Fibroblast of upper back skin (primary cell): ENCODE results near the gene ADAMTS6.
"Not testable (repeated sequence)": the region's sequence is repeated elsewhere in the genome, so short reads cannot be mapped to it uniquely, and the experiment has no call there.

ENCODE experiments used
- DNase-seq: peaks from one replicate; pipeline ENCODE4 v3.0.0-alpha.2; 2013

Gene ADAMTS6

GRCh38 chr5:65194871-65195270 is 286.8 kb downstream of the ADAMTS6 start:
- DNase-seq: no peak

- peak; percentile 49 for DNase-seq
Observed at GRCh38 chr5:65192331-65192730, 289.4 kb downstream of the ADAMTS6 start.

GRCh38 chr5:65191554-65192135 is 290.1 kb downstream of the ADAMTS6 start:
- peak; percentile 48 for DNase-seq

- peak; percentile 99 for DNase-seq
Observed at GRCh38 chr5:65190328-65191053, 291.2 kb downstream of the ADAMTS6 start.

GRCh38 chr5:65186646-65187227 is 295.0 kb downstream of the ADAMTS6 start:
- no peak for DNase-seq

- DNase-seq: peak; percentile 71
Observed at GRCh38 chr5:65185468-65185867, 296.3 kb downstream of the ADAMTS6 start.

DNA sequence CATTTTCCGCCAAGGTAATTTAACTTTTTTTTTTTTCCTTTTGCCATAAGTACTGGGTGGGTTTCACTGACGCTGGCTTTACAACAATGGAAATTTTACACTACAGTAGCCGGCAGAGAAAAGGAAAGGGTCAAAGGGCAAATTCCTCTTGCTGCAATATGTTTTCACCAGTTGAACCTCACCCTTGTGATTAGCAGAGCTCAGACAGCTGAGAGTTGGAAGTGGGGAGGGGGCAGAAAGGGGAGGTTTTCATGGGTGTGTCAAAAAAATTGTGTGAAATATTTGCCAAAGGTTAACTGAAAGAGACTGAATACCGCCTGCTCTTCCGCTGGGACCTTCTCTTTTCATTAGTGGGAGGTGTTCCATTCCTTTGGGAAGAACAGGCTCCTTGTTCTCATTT is 296.9 kb downstream of the ADAMTS6 start:
- no peak for DNase-seq

GRCh38 chr5:65174231-65174630 is 307.5 kb downstream of the ADAMTS6 start:
- DNase-seq: not testable (repeated sequence)

GRCh38 chr5:65173130-65173525 is 308.6 kb downstream of the ADAMTS6 start:
- DNase-seq: no peak

DNA sequence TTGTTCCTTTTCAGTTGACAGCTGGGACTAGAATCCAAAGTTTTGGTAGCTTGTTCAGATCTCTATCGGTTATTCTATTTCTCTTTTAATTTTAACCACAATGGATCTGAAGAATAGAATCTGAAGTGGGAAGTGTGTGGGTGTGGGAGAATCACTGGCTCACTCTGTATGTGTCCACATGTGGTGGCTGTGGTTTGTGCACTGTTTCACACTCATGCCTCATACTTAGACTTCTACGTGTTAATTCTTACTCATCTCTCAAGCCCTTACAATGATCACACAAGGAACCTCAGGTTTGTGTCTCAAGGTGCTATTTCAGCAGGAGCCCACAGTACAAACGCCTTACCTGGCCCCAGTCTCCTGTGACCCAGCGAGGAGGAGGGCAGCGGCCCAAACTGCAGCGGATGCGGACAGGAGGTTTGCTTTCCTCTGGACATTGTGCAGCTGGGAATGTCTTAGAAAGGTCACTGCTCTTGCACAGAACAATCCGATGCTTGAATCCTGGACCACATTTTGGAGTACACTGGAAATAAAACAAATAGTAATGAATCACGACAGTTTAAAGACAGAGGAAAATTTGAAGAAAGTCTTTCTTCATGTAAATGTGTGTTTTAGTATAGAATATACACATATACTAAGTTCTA is 309.1 kb downstream of the ADAMTS6 start:
- DNase-seq: peak; percentile 61

DNA sequence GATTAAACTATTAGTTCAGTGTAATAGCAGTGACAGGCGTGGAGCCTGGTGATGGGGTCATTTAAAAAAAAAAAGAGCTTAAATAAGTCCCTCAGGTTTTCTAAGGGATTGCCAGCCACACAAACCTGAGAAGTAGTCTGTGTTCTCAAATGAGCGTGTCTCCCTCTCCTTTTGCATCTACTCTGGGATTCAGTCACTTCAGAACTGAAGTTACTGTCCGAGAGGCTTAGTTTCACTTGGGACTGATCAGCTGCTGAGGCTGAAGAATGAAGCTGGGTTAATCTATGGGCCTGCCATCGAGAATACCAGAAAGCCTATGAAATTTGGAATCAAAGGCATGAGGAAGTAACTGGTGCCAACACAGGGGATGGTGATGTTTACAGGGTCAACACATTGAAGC is 310.1 kb downstream of the ADAMTS6 start:
- no peak for DNase-seq

DNA sequence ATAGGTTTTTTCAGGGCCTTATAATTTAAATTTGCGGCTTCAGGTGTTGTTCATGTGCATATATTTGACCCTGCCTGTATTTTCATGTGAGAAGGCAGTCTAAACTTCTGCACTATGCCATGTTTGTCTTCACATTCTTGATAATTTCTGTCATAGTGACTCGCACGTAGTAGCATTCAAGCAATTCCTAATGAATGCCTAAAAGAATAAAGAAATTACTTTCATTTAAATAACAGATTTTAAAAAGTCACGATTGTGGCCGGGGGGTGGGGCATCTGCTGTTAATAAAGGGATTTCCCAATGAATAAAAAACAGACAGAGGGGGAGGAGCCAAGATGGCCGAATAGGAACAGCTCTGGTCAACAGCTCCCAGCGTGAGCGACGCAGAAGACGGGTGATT is 318.0 kb downstream of the ADAMTS6 start:
- DNase-seq: peak; percentile 82

DNA sequence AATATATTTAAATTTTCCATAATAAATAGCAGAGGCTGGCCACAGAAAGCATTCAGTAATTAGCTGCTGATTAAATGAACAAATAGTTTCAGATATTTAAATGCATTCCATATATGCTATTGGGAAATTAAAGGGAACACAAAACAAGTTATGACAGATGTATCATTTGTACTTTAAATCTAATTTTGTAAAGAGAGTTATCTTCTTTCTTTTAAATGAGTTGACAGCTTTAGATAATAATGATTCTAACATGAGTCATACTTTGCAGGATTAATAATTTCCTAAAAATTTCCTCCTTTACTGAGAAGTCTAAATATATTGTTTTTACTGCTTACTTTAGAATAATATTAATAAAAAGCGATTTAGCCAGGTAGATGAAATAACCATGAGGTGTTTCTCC is 320.1 kb downstream of the ADAMTS6 start:
- DNase-seq: no peak

DNA sequence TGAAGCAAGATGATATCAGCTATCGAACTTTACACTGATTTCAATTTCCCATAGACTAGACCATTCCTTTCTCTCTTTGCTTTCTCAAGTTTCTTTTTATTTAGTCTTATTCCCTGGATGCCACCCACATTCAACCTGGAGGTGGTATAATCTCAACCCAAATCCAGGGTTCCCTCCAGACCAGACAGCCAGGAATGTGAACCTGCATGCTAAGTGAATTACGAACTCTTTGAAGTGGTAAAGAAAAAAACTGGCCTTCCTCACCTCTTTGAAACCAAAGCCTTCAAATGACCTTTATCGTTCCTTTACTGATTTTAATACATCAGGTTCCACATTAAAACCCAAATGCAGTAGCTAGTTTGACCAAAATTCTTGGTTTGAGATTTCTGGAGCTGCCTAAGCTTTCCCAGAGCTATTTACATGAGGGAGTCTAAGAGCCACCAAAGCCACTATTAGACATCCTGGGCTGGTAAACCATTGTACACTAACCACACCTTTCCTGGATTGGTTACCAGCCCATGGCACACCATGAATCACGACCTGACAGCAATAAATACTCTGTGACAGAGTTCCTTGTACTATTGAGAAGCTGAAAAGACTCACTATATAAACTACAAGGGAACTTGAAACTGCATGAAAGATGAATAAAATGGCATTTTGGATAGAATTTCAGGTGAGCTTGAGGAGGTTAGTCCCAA is 323.7 kb downstream of the ADAMTS6 start:
- DNase-seq: peak; percentile 9

- DNase-seq: no peak
Observed at GRCh38 chr5:65156933-65157332, 324.8 kb downstream of the ADAMTS6 start.

GRCh38 chr5:65152131-65152530 is 329.6 kb downstream of the ADAMTS6 start:
- DNase-seq: peak; percentile 77

- peak; percentile 36 for DNase-seq
Observed at GRCh38 chr5:65151614-65152013, 330.1 kb downstream of the ADAMTS6 start.

DNA sequence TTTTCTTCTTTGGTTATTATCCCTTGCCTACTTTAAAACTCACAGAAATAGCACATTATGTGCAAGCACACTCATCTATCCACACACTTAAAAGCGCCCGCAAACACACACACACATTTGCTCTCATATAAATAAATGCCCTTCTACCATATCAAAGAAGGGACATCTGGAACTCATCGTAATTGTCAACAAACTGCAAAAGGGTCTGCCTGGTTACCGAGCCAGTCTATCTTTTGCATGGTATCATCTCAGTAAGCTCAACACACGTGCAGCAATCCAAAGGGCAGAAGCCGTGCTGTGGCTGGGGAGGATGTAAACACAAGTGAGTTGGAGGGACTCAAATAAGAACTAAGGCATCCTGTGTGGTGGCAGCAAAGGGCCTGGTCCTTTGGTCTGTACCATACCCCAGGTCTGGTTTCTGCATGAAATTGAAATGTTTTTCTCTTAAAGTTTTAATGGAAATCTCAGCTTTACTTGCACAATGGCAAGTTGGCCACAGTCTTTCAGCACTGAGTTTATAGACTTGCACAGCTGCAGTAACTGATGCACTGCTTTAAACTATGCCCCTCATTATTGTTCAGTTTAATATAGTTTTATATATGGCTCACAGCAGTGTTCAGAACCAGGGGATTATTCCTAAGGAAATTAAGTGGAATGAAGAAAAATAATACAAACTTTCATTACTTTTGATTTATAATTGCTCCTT is 331.0 kb downstream of the ADAMTS6 start:
- no peak for DNase-seq

GRCh38 chr5:65149827-65150226 is 331.9 kb downstream of the ADAMTS6 start:
- peak; percentile 40 for DNase-seq

DNA sequence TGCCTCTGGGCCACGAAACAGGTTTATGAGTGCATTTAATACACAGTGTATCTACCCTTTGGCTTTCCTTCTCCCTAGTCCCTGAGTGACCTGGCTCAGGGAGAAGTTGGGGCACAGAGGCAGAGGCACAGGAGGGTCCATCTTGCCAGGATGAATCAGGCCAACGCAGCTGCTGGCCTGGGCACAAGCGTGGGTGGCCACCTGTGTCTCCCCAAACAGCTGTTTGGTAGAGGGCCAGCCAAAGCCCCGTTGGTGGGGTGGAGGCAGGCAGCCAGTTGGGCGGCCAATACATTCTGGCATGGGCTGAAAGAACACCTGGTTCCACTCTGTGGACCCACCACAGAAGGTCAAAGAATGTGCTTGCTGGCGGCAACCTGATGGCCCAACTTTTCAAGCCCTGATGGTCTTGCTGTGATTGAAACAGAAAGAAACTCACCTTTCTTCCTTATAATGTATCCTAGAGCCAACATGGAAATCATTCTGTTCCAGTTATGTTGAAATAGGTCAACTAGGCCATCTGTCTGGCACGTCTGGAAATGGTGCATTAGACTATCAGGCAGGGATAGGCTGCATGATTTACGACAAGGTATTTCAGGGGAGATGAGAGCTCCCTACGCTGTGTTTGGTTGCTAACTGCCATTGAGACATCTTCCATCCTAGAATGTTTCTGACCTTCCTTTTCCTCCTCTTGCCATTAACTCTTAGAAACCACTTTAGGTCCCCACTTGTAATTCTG is 337.4 kb downstream of the ADAMTS6 start:
- no peak for DNase-seq

- DNase-seq: peak; percentile 88
Observed at GRCh38 chr5:65142511-65143011, 339.2 kb downstream of the ADAMTS6 start.

DNA sequence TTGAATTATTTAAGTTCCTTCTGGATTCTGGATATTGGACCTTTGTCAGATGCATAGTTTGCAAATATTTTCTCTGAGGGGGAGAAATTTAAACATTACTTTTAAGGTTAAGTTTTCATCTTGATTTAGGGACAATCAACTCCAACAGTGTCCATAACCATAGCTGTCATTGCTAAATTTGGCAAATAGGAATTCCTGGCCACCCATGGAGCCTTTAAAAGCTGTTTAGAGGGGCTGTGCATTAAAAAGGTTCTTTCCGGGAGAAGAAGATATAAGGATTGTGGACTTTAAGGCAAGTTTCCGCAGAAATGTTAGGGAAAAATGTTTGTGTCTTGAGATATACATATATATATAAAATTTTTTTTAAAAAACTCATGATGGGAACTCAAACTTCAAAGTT is 339.7 kb downstream of the ADAMTS6 start:
- DNase-seq: no peak
